CD14-positive monocyte (primary cell): ENCODE measurements around the gene TOP2A. TPM values are rescaled to one million over a fixed set of nuclear protein-coding genes. Genes with fewer than 3 reads are reported as not detected.
A peak's percentile ranks its signal among the peaks of the same experiment; 100 is the strongest.

ENCODE experiments used
- DNase-seq, 3 donors: peaks; one replicate each; pipeline ENCODE4 v3.0.0-alpha.2; 2011 to 2022
- H2AFZ ChIP-seq: 2 replicates; pipeline ENCODE4 v1.6.0; 2012; ENCODE audit warnings: mild to moderate bottlenecking, low read depth, low read length, inconsistent platforms; ENCODE audit not compliant: insufficient read depth, poor library complexity, severe bottlenecking
- H3K27ac ChIP-seq, 2 donors: 1 replicate in 1 of 2; 2 replicates in 1 of 2; pipeline ENCODE4 v1.5.1; 2012 to 2013; ENCODE audit warnings: low read length in 2 of 2, control low read depth in 1 of 2, inconsistent platforms in 1 of 2, low read depth in 1 of 2, mild to moderate bottlenecking in 1 of 2
- H3K27me3 ChIP-seq, 2 donors: one replicate each; pipeline versions ENCODE4 v1.6.0 to v1.6.1; 2011 to 2013; ENCODE audit warnings: low read length in 2 of 2; ENCODE audit not compliant: control insufficient read depth in 2 of 2, insufficient read depth in 2 of 2
- H3K36me3 ChIP-seq, 2 donors: replicated peaks in 1 of 2; 1 replicate in 1 of 2; 2 replicates in 1 of 2; pipeline versions ENCODE4 v1.5.1 to v1.6.1; 2012 to 2013; ENCODE audit warnings: low read length in 2 of 2, control low read depth in 1 of 2, inconsistent platforms in 1 of 2, mild to moderate bottlenecking in 1 of 2; ENCODE audit not compliant: insufficient read depth in 2 of 2, control insufficient read depth in 1 of 2
- H3K4me1 ChIP-seq, 2 donors: 1 replicate in 1 of 2; 2 replicates in 1 of 2; pipeline versions ENCODE4 v1.5.1 to v1.6.1; 2012 to 2013; ENCODE audit warnings: low read length in 2 of 2, control low read depth in 1 of 2, inconsistent platforms in 1 of 2, mild to moderate bottlenecking in 1 of 2, moderate library complexity in 1 of 2; ENCODE audit not compliant: insufficient read depth in 2 of 2, control insufficient read depth in 1 of 2
- H3K4me2 ChIP-seq: replicated peaks from 2 replicates; pipeline ENCODE3; 2012; ENCODE audit warnings: low read length, moderate library complexity, mild to moderate bottlenecking; ENCODE audit not compliant: poor library complexity, severe bottlenecking; ENCODE audit errors: extremely low read depth
- H3K4me3 ChIP-seq, 3 experiments: fragments of 200-600 bp in 1 of 3; sonication (generic) in 1 of 3; replicated peaks in 1 of 3; 1 replicate in 2 of 3; 2 replicates in 1 of 3; pipeline ENCODE4 v1.5.1; 2011 to 2013; ENCODE audit warnings: low read length in 3 of 3, mild to moderate bottlenecking in 3 of 3, control low read depth in 2 of 3, low read depth in 2 of 3, inconsistent platforms in 1 of 3, moderate library complexity in 1 of 3
- H3K79me2 ChIP-seq: 2 replicates; pipeline ENCODE4 v1.6.0; 2012; ENCODE audit warnings: mild to moderate bottlenecking, control low read depth, inconsistent platforms, low read length, moderate library complexity; ENCODE audit not compliant: insufficient read depth
- H3K9ac ChIP-seq: 2 replicates; pipeline ENCODE4 v1.6.0; 2017; ENCODE audit warnings: low read length, mild to moderate bottlenecking; ENCODE audit not compliant: insufficient read depth, poor library complexity, severe bottlenecking
- H3K9me3 ChIP-seq, 2 donors: replicated peaks in 1 of 2; 1 replicate in 1 of 2; 2 replicates in 1 of 2; pipeline versions ENCODE4 v1.5.1 to v1.6.1; 2012 to 2013; ENCODE audit warnings: low read length in 2 of 2, control low read depth in 1 of 2; ENCODE audit not compliant: control insufficient read depth in 1 of 2, insufficient read depth in 1 of 2
- H4K20me1 ChIP-seq: 2 replicates; pipeline ENCODE4 v1.6.0; 2012; ENCODE audit warnings: mild to moderate bottlenecking, low read length, control low read depth, moderate library complexity; ENCODE audit not compliant: insufficient read depth
- H3K27ac Mint-ChIP-seq, 7 donors: one replicate each; pipeline ENCODE4 v1.8.0; 2020; ENCODE audit warnings: mild to moderate bottlenecking in 7 of 7, mixed read lengths in 7 of 7, moderate library complexity in 6 of 7, inconsistent platforms in 2 of 7
- H3K27me3 Mint-ChIP-seq, 3 donors: one replicate each; pipeline ENCODE4 v1.8.0; 2021 to 2022; ENCODE audit warnings: low read depth in 3 of 3, mild to moderate bottlenecking in 3 of 3, mixed read lengths in 3 of 3, moderate library complexity in 3 of 3, inconsistent platforms in 1 of 3
- H3K36me3 Mint-ChIP-seq, 2 donors: one replicate each; pipeline ENCODE4 v1.8.0; 2020; ENCODE audit warnings: mixed read lengths in 2 of 2, inconsistent platforms in 1 of 2, mild to moderate bottlenecking in 1 of 2
- H3K4me1 Mint-ChIP-seq: one replicate; pipeline ENCODE4 v1.8.0; 2020; ENCODE audit warnings: mild to moderate bottlenecking, mixed read lengths
- H3K4me3 Mint-ChIP-seq, 2 donors: one replicate each; pipeline ENCODE4 v1.8.0; 2020; ENCODE audit warnings: mild to moderate bottlenecking in 2 of 2, mixed read lengths in 2 of 2, moderate library complexity in 1 of 2
- H3K9me3 Mint-ChIP-seq, 7 donors: one replicate each; pipeline ENCODE4 v1.8.0; 2020 to 2022; ENCODE audit warnings: mixed read lengths in 7 of 7, mild to moderate bottlenecking in 6 of 7, moderate library complexity in 6 of 7, inconsistent platforms in 2 of 7
- CTCF ChIP-seq: fragments of 200-600 bp; IDR thresholded peaks from one replicate; pipeline ENCODE4 v1.8.0; 2022; ENCODE audit warnings: antibody characterized with exemption, mild to moderate bottlenecking
- WGBS: methylation state at CpG from one replicate; pipeline ENCODE4 v1.1.5; 2013; ENCODE audit warnings: missing lambda C conversion rate; ENCODE audit not compliant: insufficient coverage; 5-methylcytosine and 5-hydroxymethylcytosine counted together
- intact Hi-C, 2 donors: fragments of 100-400 bp; cut with micrococcal nuclease; formaldehyde crosslinking; loops; one replicate each; pipeline versions ENCODE4 v1.15.0 to v1.15.1; 2023
- polyA plus RNA-seq, 3 donors: library from polyadenylated mRNA; depleted of rRNA in 1 of 3; unstranded in 2 of 3; stranded (reverse) in 1 of 3; fragments of 300-500 nt in 2 of 3; fragments of >200 nt in 1 of 3; fragmentation: Illumina TruSeq in 2 of 3; gene quantifications; 1 replicate in 2 of 3; 2 replicates in 1 of 3; pipeline ENCODE4 v1.2.3, GENCODE V29; 2012 to 2021

TOP2A gene
- polyA plus RNA-seq, 3 donors = 0.01 to 0.94 (median 0.28) TPM

GRCh38 chr17:40433551-40434415 lies 16.1 kb upstream of the TOP2A start:
- Mint-ChIP-seq H3K4me3 (no peak overlapping the region), H3K36me3 (no peaks in the 10 kb centered on the region), H3K27me3 (peaks cover 0 to 4% (median 3%) of the 10 kb centered on the region in 3 donors), H3K9me3 (no peaks in the 10 kb centered on the region), H3K4me1 (peaks cover 26% of the 10 kb centered on the region), H3K27ac (no peak overlapping the region)
- intact Hi-C loops = no loop called here
- Histone ChIP-seq H3K27me3 (no peaks in the 10 kb centered on the region), H3K4me3 (no peak overlapping the region), H3K4me1 (peaks cover 13% of the 10 kb centered on the region in 2 donors), H3K9ac (no peak overlapping the region), H3K4me2 (no peak overlapping the region), H2AFZ (no peak overlapping the region), H3K79me2 (no peaks in the 10 kb centered on the region), H3K9me3 (no peaks in the 10 kb centered on the region), H4K20me1 (no peaks in the 10 kb centered on the region), H3K36me3 (no peaks in the 10 kb centered on the region), H3K27ac (no peak overlapping the region)
- peak; percentile 65 for TF ChIP-seq CTCF
- no peak for DNase-seq
- WGBS = 87% methylated on average over 5 of the region's 6 CpGs

GRCh38 chr17:40432864-40433528 lies 15.3 kb upstream of the TOP2A start:
- H3K4me1 ChIP-seq = peaks cover 13% of the 10 kb centered on the region in 2 donors
- no peaks in the 10 kb centered on the region for H3K36me3 ChIP-seq
- no peak overlapping the region for H3K9ac ChIP-seq
- no peak overlapping the region for H3K4me3 Mint-ChIP-seq
- DNase-seq = no peak
- no peak overlapping the region for H2AFZ ChIP-seq
- intact Hi-C loops = no loop called here
- H3K79me2 ChIP-seq = no peaks in the 10 kb centered on the region
- no peaks in the 10 kb centered on the region for H4K20me1 ChIP-seq
- H3K9me3 ChIP-seq = no peaks in the 10 kb centered on the region
- no peaks in the 10 kb centered on the region for H3K9me3 Mint-ChIP-seq
- 50% methylated on average over 2 of the region's 2 CpGs for WGBS
- no peak for TF ChIP-seq CTCF
- no peak overlapping the region for H3K4me2 ChIP-seq
- H3K27ac ChIP-seq = no peak overlapping the region
- peaks cover 26% of the 10 kb centered on the region for H3K4me1 Mint-ChIP-seq
- H3K4me3 ChIP-seq = no peak overlapping the region
- peaks cover 0 to 4% (median 3%) of the 10 kb centered on the region in 3 donors for H3K27me3 Mint-ChIP-seq
- H3K27ac Mint-ChIP-seq = no peak overlapping the region
- H3K27me3 ChIP-seq = no peaks in the 10 kb centered on the region
- no peaks in the 10 kb centered on the region for H3K36me3 Mint-ChIP-seq
